B cell (primary cell): ENCODE data around the gene CNGA1.

ENCODE experiments used
- EZH2 ChIP-seq: IDR thresholded peaks from 2 replicates; pipeline ENCODE4 v1.6.1; 2012; ENCODE audit warnings: borderline replicate concordance, low read depth, mild to moderate bottlenecking, moderate library complexity, low read length; ENCODE audit not compliant: insufficient read depth, poor library complexity, severe bottlenecking
- TF ChIP-seq, protein P1 (sequence below): fragments of 200-600 bp; IDR thresholded peaks from one replicate; pipeline ENCODE4 v1.8.0; 2022; ENCODE audit warnings: antibody characterized with exemption, mild to moderate bottlenecking

GRCh38 chr4:47968847-47969246 is 47.6 kb downstream of the CNGA1 start:
- TF ChIP-seq, protein P1, sequence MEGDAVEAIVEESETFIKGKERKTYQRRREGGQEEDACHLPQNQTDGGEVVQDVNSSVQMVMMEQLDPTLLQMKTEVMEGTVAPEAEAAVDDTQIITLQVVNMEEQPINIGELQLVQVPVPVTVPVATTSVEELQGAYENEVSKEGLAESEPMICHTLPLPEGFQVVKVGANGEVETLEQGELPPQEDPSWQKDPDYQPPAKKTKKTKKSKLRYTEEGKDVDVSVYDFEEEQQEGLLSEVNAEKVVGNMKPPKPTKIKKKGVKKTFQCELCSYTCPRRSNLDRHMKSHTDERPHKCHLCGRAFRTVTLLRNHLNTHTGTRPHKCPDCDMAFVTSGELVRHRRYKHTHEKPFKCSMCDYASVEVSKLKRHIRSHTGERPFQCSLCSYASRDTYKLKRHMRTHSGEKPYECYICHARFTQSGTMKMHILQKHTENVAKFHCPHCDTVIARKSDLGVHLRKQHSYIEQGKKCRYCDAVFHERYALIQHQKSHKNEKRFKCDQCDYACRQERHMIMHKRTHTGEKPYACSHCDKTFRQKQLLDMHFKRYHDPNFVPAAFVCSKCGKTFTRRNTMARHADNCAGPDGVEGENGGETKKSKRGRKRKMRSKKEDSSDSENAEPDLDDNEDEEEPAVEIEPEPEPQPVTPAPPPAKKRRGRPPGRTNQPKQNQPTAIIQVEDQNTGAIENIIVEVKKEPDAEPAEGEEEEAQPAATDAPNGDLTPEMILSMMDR: no peak
- no peak for TF ChIP-seq EZH2
